Osteocyte (in vitro differentiated cells): ENCODE measurements around the gene SPACA9. TPM values are rescaled to one million over a fixed set of nuclear protein-coding genes. Genes with fewer than 3 reads are reported as not detected.

ENCODE experiments used
- DNase-seq: peaks from one replicate; pipeline ENCODE4 v3.0.0; 2021; ENCODE audit warnings: mixed read lengths; ENCODE audit not compliant: unreplicated experiment; ENCODE audit errors: extremely low spot score
- H3K27ac Mint-ChIP-seq: one replicate; pipeline ENCODE4 v1.8.0; 2021; ENCODE audit warnings: mild to moderate bottlenecking, mixed read lengths; ENCODE audit not compliant: unreplicated experiment
- H3K27me3 Mint-ChIP-seq: one replicate; pipeline ENCODE4 v1.8.0; 2021; ENCODE audit warnings: mixed read lengths; ENCODE audit not compliant: unreplicated experiment
- H3K36me3 Mint-ChIP-seq: one replicate; pipeline ENCODE4 v1.8.0; 2021; ENCODE audit warnings: mixed read lengths; ENCODE audit not compliant: unreplicated experiment
- H3K4me1 Mint-ChIP-seq: one replicate; pipeline ENCODE4 v1.8.0; 2021; ENCODE audit warnings: mixed read lengths; ENCODE audit not compliant: unreplicated experiment
- H3K4me3 Mint-ChIP-seq: one replicate; pipeline ENCODE4 v1.8.0; 2021; ENCODE audit warnings: mild to moderate bottlenecking, moderate library complexity, mixed read lengths; ENCODE audit not compliant: unreplicated experiment
- H3K9me3 Mint-ChIP-seq: one replicate; pipeline ENCODE4 v1.8.0; 2021; ENCODE audit warnings: mixed read lengths; ENCODE audit not compliant: unreplicated experiment
- total RNA-seq: library from RNA; stranded (reverse); gene quantifications from 2 replicates; pipeline ENCODE4 v1.2.1, GENCODE V29; 2021
- TF ChIP-seq, protein P1 (sequence below): fragments of 200-600 bp; sonication (generic); IDR thresholded peaks from 2 replicates; pipeline ENCODE4 v1.5.0; 2021; ENCODE audit warnings: antibody characterized with exemption, mild to moderate bottlenecking, moderate library complexity

The SPACA9 gene
- total RNA-seq, 1 donor from 2014 or later, result 6.7 TPM

DNA sequence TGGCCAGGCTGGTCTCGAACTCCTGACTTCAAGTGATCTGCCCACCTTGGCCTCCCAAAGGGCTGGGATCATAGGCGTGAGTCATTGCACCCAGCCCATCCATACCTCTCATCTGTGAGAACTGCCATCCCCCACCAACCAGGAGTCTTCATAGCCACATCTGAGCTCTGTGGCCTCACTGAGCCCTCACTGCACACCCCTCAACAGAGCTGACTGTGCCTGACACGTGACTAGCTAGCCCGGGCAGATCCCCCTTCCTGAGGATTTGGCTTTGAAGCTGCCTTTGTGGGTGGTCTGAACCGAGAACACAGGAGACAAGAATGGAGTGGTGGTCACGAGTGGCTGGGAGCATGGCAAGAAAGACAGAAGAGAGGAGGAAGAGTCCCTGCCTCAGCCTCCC is 16.2 kb upstream of the SPACA9 start:
- H3K4me3 Mint-ChIP-seq, result no peak overlapping the region
- no peak overlapping the region for H3K27ac Mint-ChIP-seq
- H3K4me1 Mint-ChIP-seq, result no peaks in the 10 kb centered on the region
- TF ChIP-seq, protein P1, sequence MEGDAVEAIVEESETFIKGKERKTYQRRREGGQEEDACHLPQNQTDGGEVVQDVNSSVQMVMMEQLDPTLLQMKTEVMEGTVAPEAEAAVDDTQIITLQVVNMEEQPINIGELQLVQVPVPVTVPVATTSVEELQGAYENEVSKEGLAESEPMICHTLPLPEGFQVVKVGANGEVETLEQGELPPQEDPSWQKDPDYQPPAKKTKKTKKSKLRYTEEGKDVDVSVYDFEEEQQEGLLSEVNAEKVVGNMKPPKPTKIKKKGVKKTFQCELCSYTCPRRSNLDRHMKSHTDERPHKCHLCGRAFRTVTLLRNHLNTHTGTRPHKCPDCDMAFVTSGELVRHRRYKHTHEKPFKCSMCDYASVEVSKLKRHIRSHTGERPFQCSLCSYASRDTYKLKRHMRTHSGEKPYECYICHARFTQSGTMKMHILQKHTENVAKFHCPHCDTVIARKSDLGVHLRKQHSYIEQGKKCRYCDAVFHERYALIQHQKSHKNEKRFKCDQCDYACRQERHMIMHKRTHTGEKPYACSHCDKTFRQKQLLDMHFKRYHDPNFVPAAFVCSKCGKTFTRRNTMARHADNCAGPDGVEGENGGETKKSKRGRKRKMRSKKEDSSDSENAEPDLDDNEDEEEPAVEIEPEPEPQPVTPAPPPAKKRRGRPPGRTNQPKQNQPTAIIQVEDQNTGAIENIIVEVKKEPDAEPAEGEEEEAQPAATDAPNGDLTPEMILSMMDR, result no peak
- DNase-seq, result no peak
- H3K36me3 Mint-ChIP-seq, result no peaks in the 10 kb centered on the region
- peaks cover 32% of the 10 kb centered on the region for H3K27me3 Mint-ChIP-seq
- no peaks in the 10 kb centered on the region for H3K9me3 Mint-ChIP-seq

GRCh38 chr9:132863096-132863495 is 15.6 kb upstream of the SPACA9 start:
- Mint-ChIP-seq H3K27ac (no peak overlapping the region), H3K4me3 (no peak overlapping the region), H3K9me3 (no peaks in the 10 kb centered on the region), H3K4me1 (no peaks in the 10 kb centered on the region), H3K27me3 (peaks cover 32% of the 10 kb centered on the region), H3K36me3 (no peaks in the 10 kb centered on the region)
- DNase-seq, result no peak
- TF ChIP-seq, protein P1, result no peak

DNA sequence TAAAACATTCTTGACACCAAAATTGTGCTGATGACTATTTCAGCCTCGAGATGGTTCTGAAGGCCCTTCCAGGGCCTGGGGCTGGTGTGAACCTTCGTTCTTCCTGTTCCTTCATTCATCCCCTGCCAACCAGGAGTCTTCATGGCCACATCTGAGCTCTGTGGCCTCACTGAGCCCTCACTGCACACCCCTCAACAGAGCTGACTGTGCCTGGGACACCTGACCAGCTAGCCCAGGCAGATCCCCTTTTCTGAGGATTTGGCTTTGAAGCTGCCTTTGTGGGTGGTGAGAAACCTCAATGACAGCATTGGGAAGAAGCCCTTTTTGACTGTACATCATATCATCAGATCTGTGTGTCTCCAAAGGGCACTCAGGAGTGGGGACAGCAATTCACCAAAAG is 14.4 kb upstream of the SPACA9 start:
- peaks cover 22% of the 10 kb centered on the region for H3K27me3 Mint-ChIP-seq
- no peak overlapping the region for H3K27ac Mint-ChIP-seq
- no peaks in the 10 kb centered on the region for H3K36me3 Mint-ChIP-seq
- H3K4me3 Mint-ChIP-seq, result no peak overlapping the region
- no peaks in the 10 kb centered on the region for H3K9me3 Mint-ChIP-seq
- DNase-seq, result no peak
- TF ChIP-seq, protein P1, result no peak
- H3K4me1 Mint-ChIP-seq, result no peaks in the 10 kb centered on the region

- H3K9me3 Mint-ChIP-seq, result no peaks in the 10 kb centered on the region
- no peak overlapping the region for H3K27ac Mint-ChIP-seq
- TF ChIP-seq, protein P1, result no peak
- no peak overlapping the region for H3K4me3 Mint-ChIP-seq
- no peak for DNase-seq
- peaks cover 19% of the 10 kb centered on the region for H3K27me3 Mint-ChIP-seq
- H3K36me3 Mint-ChIP-seq, result no peaks in the 10 kb centered on the region
- H3K4me1 Mint-ChIP-seq, result no peaks in the 10 kb centered on the region
Observed at GRCh38 chr9:132864691-132865090, 14.0 kb upstream of the SPACA9 start.

DNA sequence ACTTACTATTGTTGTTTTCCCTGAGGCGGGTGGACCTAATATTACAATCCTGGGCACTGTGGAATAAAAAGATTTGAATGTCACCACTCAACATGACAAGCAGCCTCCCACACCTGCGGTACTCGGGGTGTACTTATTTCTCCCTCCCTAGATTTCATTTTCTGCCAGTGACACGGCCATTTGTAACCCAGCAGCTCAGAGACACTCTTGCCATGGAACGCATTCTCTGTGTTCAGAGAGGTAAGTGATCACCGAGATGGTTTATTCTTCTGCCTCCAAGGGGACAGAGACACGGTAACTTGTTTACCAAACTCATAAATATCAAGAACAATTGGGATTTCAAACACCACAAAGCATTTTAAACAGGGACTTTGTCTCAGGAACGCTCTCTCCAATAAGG is 11.8 kb upstream of the SPACA9 start:
- H3K4me1 Mint-ChIP-seq, result no peaks in the 10 kb centered on the region
- no peak overlapping the region for H3K27ac Mint-ChIP-seq
- DNase-seq, result no peak
- H3K9me3 Mint-ChIP-seq, result no peaks in the 10 kb centered on the region
- TF ChIP-seq, protein P1, result no peak
- H3K4me3 Mint-ChIP-seq, result no peak overlapping the region
- peaks cover 24% of the 10 kb centered on the region for H3K27me3 Mint-ChIP-seq
- H3K36me3 Mint-ChIP-seq, result no peaks in the 10 kb centered on the region
